ENCODE data around the gene DYRK3.

Gene DYRK3

DNA sequence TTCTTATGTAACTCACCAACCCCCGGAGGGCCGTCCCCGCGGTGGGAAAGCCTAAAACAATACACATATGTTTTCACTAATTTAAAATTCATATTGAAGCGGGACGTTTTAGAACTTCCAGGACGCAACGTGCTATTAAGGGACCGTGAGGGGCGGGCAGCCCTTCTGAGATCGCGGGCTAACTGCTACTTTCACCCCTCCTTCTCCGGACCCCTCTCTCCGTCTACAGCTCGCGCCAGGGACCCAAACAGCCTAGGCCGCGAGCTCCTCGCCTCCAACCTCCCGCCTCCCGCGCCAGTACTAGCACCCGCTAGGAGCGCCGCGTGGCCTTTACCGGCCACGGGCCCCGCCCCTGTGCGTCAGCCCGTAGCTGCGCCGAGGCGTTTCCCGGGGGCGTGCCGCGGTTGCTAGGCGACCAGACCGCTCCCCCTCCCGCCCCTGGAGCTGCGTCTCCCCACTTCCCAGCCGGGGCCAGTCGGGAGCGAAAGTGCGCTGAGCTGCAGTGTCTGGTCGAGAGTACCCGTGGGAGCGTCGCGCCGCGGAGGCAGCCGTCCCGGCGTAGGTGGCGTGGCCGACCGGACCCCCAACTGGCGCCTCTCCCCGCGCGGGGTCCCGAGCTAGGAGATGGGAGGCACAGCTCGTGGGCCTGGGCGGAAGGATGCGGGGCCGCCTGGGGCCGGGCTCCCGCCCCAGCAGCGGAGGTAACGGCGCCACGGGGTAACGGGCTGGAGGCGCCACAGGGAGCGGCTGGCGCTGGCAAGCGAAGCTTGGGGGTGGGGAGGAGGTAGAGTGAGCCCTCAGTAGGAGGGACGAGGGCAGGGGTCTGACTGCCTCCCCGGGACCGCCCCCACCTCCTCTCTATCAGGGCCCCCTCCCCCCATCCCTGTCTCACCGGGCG is at the start of gene DYRK3:
Gene DYRK3, plus strand, starts transcription at position 457 of the 898 bp plus-strand sequence. Its CDS starts 168 bp downstream, at position 625.
- peak within 1 kb of the TSS; percentile 73 for H3K4me3 ChIP-seq (ENCODE audit: control insufficient read depth, low read depth, low read length)
- TF ChIP-seq, protein P1, sequence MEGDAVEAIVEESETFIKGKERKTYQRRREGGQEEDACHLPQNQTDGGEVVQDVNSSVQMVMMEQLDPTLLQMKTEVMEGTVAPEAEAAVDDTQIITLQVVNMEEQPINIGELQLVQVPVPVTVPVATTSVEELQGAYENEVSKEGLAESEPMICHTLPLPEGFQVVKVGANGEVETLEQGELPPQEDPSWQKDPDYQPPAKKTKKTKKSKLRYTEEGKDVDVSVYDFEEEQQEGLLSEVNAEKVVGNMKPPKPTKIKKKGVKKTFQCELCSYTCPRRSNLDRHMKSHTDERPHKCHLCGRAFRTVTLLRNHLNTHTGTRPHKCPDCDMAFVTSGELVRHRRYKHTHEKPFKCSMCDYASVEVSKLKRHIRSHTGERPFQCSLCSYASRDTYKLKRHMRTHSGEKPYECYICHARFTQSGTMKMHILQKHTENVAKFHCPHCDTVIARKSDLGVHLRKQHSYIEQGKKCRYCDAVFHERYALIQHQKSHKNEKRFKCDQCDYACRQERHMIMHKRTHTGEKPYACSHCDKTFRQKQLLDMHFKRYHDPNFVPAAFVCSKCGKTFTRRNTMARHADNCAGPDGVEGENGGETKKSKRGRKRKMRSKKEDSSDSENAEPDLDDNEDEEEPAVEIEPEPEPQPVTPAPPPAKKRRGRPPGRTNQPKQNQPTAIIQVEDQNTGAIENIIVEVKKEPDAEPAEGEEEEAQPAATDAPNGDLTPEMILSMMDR (conservative IDR thresholded peaks at IDR 0.05; ENCODE audit: control insufficient read depth, insufficient read depth, low read depth, low read length) = no peak
- peak; percentile 91 for DNase-seq (ENCODE audit: low read depth)

DNA sequence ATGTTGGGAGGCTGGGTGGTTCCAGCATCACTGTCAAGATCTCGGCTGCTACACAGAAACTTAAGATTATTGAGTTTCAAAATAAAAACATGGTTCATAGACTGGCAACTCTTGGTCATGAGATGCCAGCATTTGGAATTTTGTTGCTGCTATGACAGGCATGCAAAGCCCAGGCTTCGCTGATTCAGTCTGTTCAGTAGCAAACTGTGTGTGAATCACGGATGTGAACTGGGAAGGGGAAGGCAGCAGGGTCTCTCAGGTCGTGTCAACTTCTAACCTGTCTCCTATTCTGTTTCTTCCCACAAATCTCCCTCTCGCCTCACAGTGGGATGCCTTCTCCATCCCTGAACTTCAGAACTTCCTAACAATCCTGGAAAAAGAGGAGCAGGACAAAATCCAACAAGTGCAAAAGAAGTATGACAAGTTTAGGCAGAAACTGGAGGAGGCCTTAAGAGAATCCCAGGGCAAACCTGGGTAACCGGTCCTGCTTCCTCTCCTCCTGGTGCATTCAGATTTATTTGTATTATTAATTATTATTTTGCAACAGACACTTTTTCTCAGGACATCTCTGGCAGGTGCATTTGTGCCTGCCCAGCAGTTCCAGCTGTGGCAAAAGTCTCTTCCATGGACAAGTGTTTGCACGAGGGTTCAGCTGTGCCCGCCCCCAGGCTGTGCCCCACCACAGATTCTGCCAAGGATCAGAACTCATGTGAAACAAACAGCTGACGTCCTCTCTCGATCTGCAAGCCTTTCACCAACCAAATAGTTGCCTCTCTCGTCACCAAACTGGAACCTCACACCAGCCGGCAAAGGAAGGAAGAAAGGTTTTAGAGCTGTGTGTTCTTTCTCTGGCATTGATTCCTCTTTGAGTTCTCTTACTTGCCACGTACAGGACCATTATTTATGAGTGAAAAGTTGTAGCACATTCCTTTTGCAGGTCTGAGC is 48.6 kb upstream of the DYRK3 start:
- no peak for DNase-seq (ENCODE audit: low read depth)
- no peak overlapping the region for H3K4me3 ChIP-seq (ENCODE audit: control insufficient read depth, low read depth, low read length)
- TF ChIP-seq, protein P1 (conservative IDR thresholded peaks at IDR 0.05; ENCODE audit: control insufficient read depth, insufficient read depth, low read depth, low read length) = no peak

DNA sequence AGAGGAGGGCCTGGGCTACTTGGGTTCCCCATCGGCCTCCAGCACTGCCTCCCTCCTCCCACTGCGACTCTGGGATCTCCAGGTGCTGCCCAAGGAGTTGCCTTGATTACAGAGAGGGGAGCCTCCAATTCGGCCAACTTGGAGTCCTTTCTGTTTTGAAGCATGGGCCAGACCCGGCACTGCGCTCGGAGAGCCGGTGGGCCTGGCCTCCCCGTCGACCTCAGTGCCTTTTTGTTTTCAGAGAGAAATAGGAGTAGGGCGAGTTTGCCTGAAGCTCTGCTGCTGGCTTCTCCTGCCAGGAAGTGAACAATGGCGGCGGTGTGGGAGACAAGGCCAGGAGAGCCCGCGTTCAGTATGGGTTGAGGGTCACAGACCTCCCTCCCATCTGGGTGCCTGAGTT is 47.4 kb upstream of the DYRK3 start:
- DNase-seq (ENCODE audit: low read depth) = no peak
- TF ChIP-seq, protein P1 (conservative IDR thresholded peaks at IDR 0.05; ENCODE audit: control insufficient read depth, insufficient read depth, low read depth, low read length) = no peak

DNA sequence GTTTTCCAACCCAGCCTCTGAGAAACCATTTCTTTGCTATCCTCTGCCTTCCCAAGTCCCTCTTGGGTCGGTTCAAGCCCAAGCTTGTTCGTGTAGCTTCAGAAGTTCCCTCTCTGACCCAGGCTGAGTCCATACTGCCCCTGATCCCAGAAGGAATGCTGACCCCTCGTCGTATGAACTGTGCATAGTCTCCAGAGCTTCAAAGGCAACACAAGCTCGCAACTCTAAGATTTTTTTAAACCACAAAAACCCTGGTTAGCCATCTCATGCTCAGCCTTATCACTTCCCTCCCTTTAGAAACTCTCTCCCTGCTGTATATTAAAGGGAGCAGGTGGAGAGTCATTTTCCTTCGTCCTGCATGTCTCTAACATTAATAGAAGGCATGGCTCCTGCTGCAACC is 46.8 kb upstream of the DYRK3 start:
- DNase-seq (ENCODE audit: low read depth) = no peak
- TF ChIP-seq, protein P1 (conservative IDR thresholded peaks at IDR 0.05; ENCODE audit: control insufficient read depth, insufficient read depth, low read depth, low read length) = no peak
- H3K4me3 ChIP-seq (ENCODE audit: control insufficient read depth, low read depth, low read length) = no peak overlapping the region

More for the DNA sequence above, 47.4 kb upstream of the DYRK3 start:
- no peak overlapping the region for H3K4me3 ChIP-seq (ENCODE audit: control insufficient read depth, low read depth, low read length)

DNA sequence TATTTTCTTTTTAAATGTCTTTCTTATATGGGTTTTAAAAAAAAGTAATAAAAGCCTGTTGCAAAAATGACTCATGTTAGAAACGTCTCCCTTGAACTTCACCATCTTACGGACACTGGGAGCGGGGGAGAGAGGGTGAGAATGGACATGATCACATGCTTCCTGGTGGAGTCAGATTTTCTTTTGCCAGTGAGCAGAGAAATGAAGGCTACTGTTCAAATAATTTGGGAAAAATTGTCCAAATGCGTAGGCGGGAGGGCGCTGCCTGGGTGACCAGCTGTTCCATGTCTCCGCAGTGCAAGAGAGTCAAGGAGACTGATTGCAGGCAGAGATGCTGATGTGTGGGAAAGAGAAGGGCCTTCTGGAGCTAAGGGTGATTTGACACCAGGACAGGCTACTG is 46.1 kb upstream of the DYRK3 start:
- H3K4me3 ChIP-seq (ENCODE audit: control insufficient read depth, low read depth, low read length) = no peak overlapping the region
- peak; percentile 97 for DNase-seq (ENCODE audit: low read depth)
- TF ChIP-seq, protein P1 (conservative IDR thresholded peaks at IDR 0.05; ENCODE audit: control insufficient read depth, insufficient read depth, low read depth, low read length) = no peak

DNA sequence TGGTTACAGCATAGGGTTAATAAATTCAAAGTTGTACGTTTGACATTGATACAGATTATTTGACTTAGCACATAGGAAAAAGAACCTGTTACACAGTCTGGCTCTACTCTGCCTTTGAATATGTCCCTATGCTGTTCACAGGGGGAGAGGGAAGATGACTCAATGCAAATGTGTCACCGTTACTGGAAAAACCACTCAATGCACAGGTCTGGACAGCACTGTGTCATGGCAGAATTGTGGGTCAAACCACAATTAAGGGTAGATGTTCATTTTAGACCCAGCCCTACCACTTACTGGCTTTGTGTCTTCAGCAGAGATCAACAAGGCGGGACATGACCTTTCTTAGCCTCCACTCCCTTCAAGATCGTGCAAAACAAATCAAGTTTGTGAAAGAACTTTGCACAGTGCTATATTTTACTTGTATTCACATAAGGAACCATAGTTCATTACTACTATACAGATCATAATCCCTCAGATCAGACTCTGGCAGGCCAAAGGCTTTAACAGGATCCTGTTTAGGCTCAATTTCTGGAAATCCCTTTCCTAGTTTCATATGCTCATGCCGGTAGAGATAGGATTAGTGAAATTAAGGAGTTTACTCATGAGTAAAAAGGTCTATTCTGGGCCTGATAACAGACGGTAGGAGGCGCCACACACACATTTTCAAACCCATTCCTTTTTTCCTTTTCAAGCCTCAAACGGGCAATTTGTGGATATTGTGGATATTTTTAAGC is 45.1 kb upstream of the DYRK3 start:
- peak; percentile 91 for DNase-seq (ENCODE audit: low read depth)
- no peak overlapping the region for H3K4me3 ChIP-seq (ENCODE audit: control insufficient read depth, low read depth, low read length)
- TF ChIP-seq, protein P1 (conservative IDR thresholded peaks at IDR 0.05; ENCODE audit: control insufficient read depth, insufficient read depth, low read depth, low read length) = peak; percentile 44
